Smooth muscle cell of the umbilical artery (primary cell): ENCODE data around the gene RPS25. TPM values are rescaled to one million over a fixed set of nuclear protein-coding genes. Genes with fewer than 3 reads are reported as not detected.

Source experiments
- total RNA-seq: library from RNA; depleted of rRNA; stranded (reverse); fragments of >200 nt; gene quantifications from 2 replicates; pipeline ENCODE4 v1.2.3, GENCODE V29; 2014

Gene RPS25
- 921 and 1,482 TPM in 2 replicates for total RNA-seq

GRCh38 chr11:119018074-119018938 is at the start of gene RPS25, which contains the start of gene TRAPPC4:
Gene RPS25 (minus strand): TSS chr11:119018343. CDS start chr11:119018284, 59 bp downstream.
Gene TRAPPC4 (plus strand): TSS chr11:119018766. CDS start chr11:119018796, 30 bp downstream.

GRCh38 chr11:119067371-119068222 is 49.5 kb upstream of the RPS25 start, which contains the start of gene VPS11:
Gene VPS11 (plus strand): TSS chr11:119067818. CDS start chr11:119067824, 6 bp downstream.

DNA sequence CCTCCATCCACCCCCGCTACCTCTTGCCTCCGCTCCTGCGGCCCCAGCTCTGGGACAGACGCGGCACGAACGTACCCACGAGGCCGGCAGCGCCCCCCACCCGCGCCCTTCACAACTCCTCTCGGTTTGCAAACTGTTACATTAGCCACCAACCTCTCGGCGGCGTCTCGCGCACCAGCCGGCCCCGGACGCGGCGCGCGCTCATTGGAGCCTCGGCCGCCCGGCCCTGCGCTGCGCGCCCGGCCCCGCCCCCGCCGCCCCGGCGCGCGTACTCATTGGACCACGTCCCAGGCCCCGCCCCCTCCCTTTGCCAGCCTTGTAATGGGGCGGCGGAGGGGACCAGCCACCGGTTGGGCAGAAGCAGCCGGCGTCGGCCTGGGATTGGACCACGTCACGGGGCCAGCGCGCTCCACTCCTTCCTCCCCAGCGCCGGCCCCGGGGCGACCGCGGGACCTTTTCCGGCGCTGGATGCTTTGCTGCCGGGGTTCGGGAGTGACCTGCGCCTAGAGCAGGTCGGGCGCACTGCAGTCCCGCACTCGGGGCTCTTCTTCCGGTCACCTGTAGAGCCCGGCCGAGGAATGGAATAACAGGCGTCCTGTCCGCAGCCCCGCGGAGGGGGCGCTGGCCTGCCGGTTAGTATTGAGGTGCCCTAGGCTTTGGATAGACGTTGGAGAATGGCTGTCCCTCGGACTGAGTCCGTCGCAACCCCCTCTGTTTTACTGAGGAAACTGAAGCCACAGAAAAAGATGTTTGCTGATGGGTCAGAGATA is 39.0 kb upstream of the RPS25 start, which contains the start of gene HYOU1:
Gene HYOU1, minus strand, starts transcription at position 206 of the 770 bp plus-strand sequence. CDS start 1,045 bp downstream, outside the sequence.

GRCh38 chr11:119030329-119031047 is 12.3 kb upstream of the RPS25 start, which contains the start of gene SLC37A4:
Gene SLC37A4 (minus strand): TSS chr11:119030877.

GRCh38 chr11:118997627-118998387 is 20.3 kb downstream of the RPS25 start, which contains the start of gene CENATAC:
Gene CENATAC (plus strand): TSS chr11:118998138. CDS start chr11:118998198, 60 bp downstream.

DNA sequence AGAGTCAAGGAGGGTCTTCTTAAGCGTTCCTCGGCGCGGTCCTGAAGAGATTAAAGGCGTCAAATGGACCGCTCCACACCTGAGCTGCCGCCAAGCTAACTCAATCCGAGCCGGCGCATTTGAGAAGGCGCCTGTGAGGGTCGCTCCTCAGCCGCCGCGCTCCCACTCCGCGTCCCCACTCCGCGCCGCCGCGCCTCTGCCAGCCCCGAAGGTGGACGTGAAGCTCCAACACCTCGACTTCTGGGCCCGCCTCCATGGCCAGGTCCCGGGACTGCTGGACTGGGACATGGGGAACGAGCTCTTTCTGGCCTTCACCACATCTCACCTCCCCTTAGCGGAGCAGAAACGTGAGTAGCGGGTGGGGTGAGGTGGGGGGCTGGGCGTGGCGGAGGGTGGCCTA is 46.5 kb downstream of the RPS25 start, which contains the start of gene FOXR1:
Gene FOXR1, plus strand, starts transcription at position 116 of the 400 bp plus-strand sequence. Its CDS starts 171 bp downstream, at position 287.

Other genes starting within 250 kb of the RPS25 start
- gene DDX6, start 227.2 kb downstream of the RPS25 start, total RNA-seq = 125 and 215 TPM in 2 replicates
- gene CXCR5, start 134.5 kb downstream of the RPS25 start, total RNA-seq = not detected in 2 replicates
- 22.9 and 37.4 TPM in 2 replicates for gene BCL9L, start 92.4 kb downstream of the RPS25 start, total RNA-seq
- gene UPK2, start 62.0 kb downstream of the RPS25 start, total RNA-seq = not detected in 2 replicates
- gene FOXR1, start 46.6 kb downstream of the RPS25 start, total RNA-seq = not detected in 2 replicates
- 22.1 and 30.6 TPM in 2 replicates for gene CENATAC, start 20.2 kb downstream of the RPS25 start, total RNA-seq
- 105 and 115 TPM in 2 replicates for gene TRAPPC4, start 423 bp upstream of the RPS25 start, total RNA-seq
- 13.7 and 13.9 TPM in 2 replicates for gene SLC37A4, start 12.5 kb upstream of the RPS25 start, total RNA-seq
- 282 and 311 TPM in 2 replicates for gene HYOU1, start 38.9 kb upstream of the RPS25 start, total RNA-seq
- 21.5 and 23.5 TPM in 2 replicates for gene VPS11, start 49.5 kb upstream of the RPS25 start, total RNA-seq
- 16.0 and 16.9 TPM in 2 replicates for gene HMBS, start 66.5 kb upstream of the RPS25 start, total RNA-seq
- gene DPAGT1, start 83.5 kb upstream of the RPS25 start, total RNA-seq = 16.0 and 34.1 TPM in 2 replicates
- 5.0 and 5.5 TPM in 2 replicates for gene C2CD2L, start 89.0 kb upstream of the RPS25 start, total RNA-seq
- 13.7 and 16.1 TPM in 2 replicates for gene HINFP, start 103.2 kb upstream of the RPS25 start, total RNA-seq
- under 0.01 and 0.32 TPM in 2 replicates for gene ABCG4, start 130.7 kb upstream of the RPS25 start, total RNA-seq
- gene NLRX1, start 150.4 kb upstream of the RPS25 start, total RNA-seq = 12.9 and 14.0 TPM in 2 replicates
- not detected in 2 replicates for gene NHERF4, start 167.1 kb upstream of the RPS25 start, total RNA-seq
- 12.2 and 25.3 TPM in 2 replicates for gene CBL, start 188.0 kb upstream of the RPS25 start, total RNA-seq